ENCODE measurements around the gene OTOR.

Gene OTOR

GRCh38 chr20:16748308-16748900 lies at the start of gene OTOR:
Gene OTOR (plus strand): TSS chr20:16748358. CDS start chr20:16748402, 44 bp downstream.
- no peak for DNase-seq

- no peak for DNase-seq
Observed at GRCh38 chr20:16699293-16699692, 48.9 kb upstream of the OTOR start.

GRCh38 chr20:16701296-16701695 lies 46.9 kb upstream of the OTOR start:
- no peak for DNase-seq

- DNase-seq, result no peak
Observed at GRCh38 chr20:16703570-16703969, 44.6 kb upstream of the OTOR start.

GRCh38 chr20:16707674-16708073 lies 40.5 kb upstream of the OTOR start:
- no peak for DNase-seq

GRCh38 chr20:16708602-16709001 lies 39.6 kb upstream of the OTOR start:
- DNase-seq, result no peak

GRCh38 chr20:16709017-16709416 lies 39.1 kb upstream of the OTOR start:
- no peak for DNase-seq

- no peak for DNase-seq
Observed at GRCh38 chr20:16710781-16711180, 37.4 kb upstream of the OTOR start.

- no peak for DNase-seq
Observed at GRCh38 chr20:16711661-16712258, 36.4 kb upstream of the OTOR start.

GRCh38 chr20:16712511-16712947 lies 35.6 kb upstream of the OTOR start:
- DNase-seq, result no peak

GRCh38 chr20:16713066-16713465 lies 35.1 kb upstream of the OTOR start:
- DNase-seq, result no peak

- DNase-seq, result no peak
Observed at GRCh38 chr20:16714242-16714641, 33.9 kb upstream of the OTOR start.

- no peak for DNase-seq
Observed at GRCh38 chr20:16714751-16715150, 33.4 kb upstream of the OTOR start.

- DNase-seq, result no peak
Observed at GRCh38 chr20:16719421-16719820, 28.7 kb upstream of the OTOR start.

- no peak for DNase-seq
Observed at GRCh38 chr20:16729080-16729479, 19.1 kb upstream of the OTOR start.

- DNase-seq, result peak; percentile 92
Observed at GRCh38 chr20:16729565-16730460, 18.3 kb upstream of the OTOR start, which contains the start of gene SNRPB2. Gene SNRPB2 (plus strand): TSS chr20:16730026. CDS start chr20:16731703, 1,677 bp downstream.

GRCh38 chr20:16732506-16733152 lies 15.5 kb upstream of the OTOR start:
- DNase-seq, result no peak

- no peak for DNase-seq
Observed at GRCh38 chr20:16740365-16741072, 7.6 kb upstream of the OTOR start.

GRCh38 chr20:16744178-16744807 lies 3.9 kb upstream of the OTOR start:
- DNase-seq, result no peak

GRCh38 chr20:16745204-16745603 lies 3.0 kb upstream of the OTOR start:
- no peak for DNase-seq

- DNase-seq, result no peak
Observed at GRCh38 chr20:16747291-16747811, 807 bp upstream of the OTOR start.

GRCh38 chr20:16749573-16749972 lies 1.4 kb downstream of the OTOR start:
- DNase-seq, result no peak

All from stimulated activated naive CD4-positive, alpha-beta T cell treated with Interleukin-2 at 50 U/mL for 16 hours (primary cell).